Neural cell (in vitro differentiated cells): Measurements from ENCODE around the gene NCK2.

Experiments used
- CTCF ChIP-seq: fragments of 450-650 bp; IDR thresholded peaks from 2 replicates; pipeline ENCODE4 v1.5.1; 2014; ENCODE audit warnings: antibody characterized with exemption, mild to moderate bottlenecking, moderate library complexity; ENCODE audit not compliant: poor library complexity, severe bottlenecking
- EP300 ChIP-seq: fragments of 450-650 bp; conservative IDR thresholded peaks from 2 replicates; pipeline ENCODE4 v1.6.1; 2014; ENCODE audit warnings: antibody characterized with exemption, mild to moderate bottlenecking, moderate library complexity; ENCODE audit not compliant: poor library complexity, severe bottlenecking
- EZH2 ChIP-seq: fragments of 200-600, 300-800 bp; shearing (Covaris generic), sonication (generic); IDR thresholded peaks from 2 replicates; pipeline ENCODE4 v1.6.1; 2014; ENCODE audit warnings: antibody characterized with exemption, low read length, borderline replicate concordance, mild to moderate bottlenecking; ENCODE audit not compliant: insufficient read depth, poor library complexity, severe bottlenecking
- POLR2AphosphoS5 ChIP-seq: IDR thresholded peaks from 2 replicates; pipeline ENCODE4 v1.6.1; 2012
- REST ChIP-seq: IDR thresholded peaks from 2 replicates; pipeline ENCODE4 v1.6.1; 2012; ENCODE audit warnings: borderline replicate concordance
- TAF1 ChIP-seq: IDR thresholded peaks from 2 replicates; pipeline ENCODE4 v1.6.1; 2012; ENCODE audit warnings: low read depth

GRCh38 chr2:105800953-105801635 lies 56.4 kb downstream of the NCK2 start:
- TF ChIP-seq CTCF (no peak), EZH2 (no peak), EP300 (no peak), REST (no peak), TAF1 (no peak), POLR2AphosphoS5 (no peak)
